HK-2 (cell line): ENCODE data around the gene FAM118B.

Source experiments
- DNase-seq: peaks from one replicate; pipeline ENCODE4 v3.0.0-alpha.2; 2018; ENCODE audit not compliant: unreplicated experiment

Gene FAM118B

GRCh38 chr11:126186708-126187529 is 24.7 kb upstream of the FAM118B start:
- DNase-seq, result no peak

- no peak for DNase-seq
Measured at GRCh38 chr11:126188332-126189108, 23.1 kb upstream of the FAM118B start.

GRCh38 chr11:126189109-126189929 is 22.3 kb upstream of the FAM118B start:
- DNase-seq, result no peak

GRCh38 chr11:126190792-126191191 is 20.8 kb upstream of the FAM118B start:
- DNase-seq, result no peak

GRCh38 chr11:126191379-126192073 is 20.1 kb upstream of the FAM118B start:
- DNase-seq, result no peak

- no peak for DNase-seq
Measured at GRCh38 chr11:126192361-126192760, 19.2 kb upstream of the FAM118B start.

GRCh38 chr11:126193038-126193478 is 18.5 kb upstream of the FAM118B start:
- no peak for DNase-seq

GRCh38 chr11:126194121-126194543 is 17.4 kb upstream of the FAM118B start:
- DNase-seq, result no peak

GRCh38 chr11:126195119-126195518 is 16.5 kb upstream of the FAM118B start:
- no peak for DNase-seq

GRCh38 chr11:126197277-126197939 is 14.2 kb upstream of the FAM118B start:
- peak; percentile 57 for DNase-seq

- DNase-seq, result no peak
Measured at GRCh38 chr11:126198648-126199047, 12.9 kb upstream of the FAM118B start.

GRCh38 chr11:126202646-126203359 is 8.8 kb upstream of the FAM118B start:
- DNase-seq, result no peak

GRCh38 chr11:126205359-126205758 is 6.2 kb upstream of the FAM118B start:
- DNase-seq, result no peak

GRCh38 chr11:126207896-126208295 is 3.7 kb upstream of the FAM118B start:
- DNase-seq, result no peak

GRCh38 chr11:126210871-126211235 is 729 bp upstream of the FAM118B start:
- no peak for DNase-seq

GRCh38 chr11:126212089-126212660 is 593 bp downstream of the FAM118B start:
- DNase-seq, result no peak

- DNase-seq, result no peak
Measured at GRCh38 chr11:126214441-126214840, 2.9 kb downstream of the FAM118B start.

GRCh38 chr11:126214841-126215240 is 3.3 kb downstream of the FAM118B start:
- DNase-seq, result no peak

GRCh38 chr11:126216526-126217305 is 5.1 kb downstream of the FAM118B start:
- no peak for DNase-seq
